ENCODE measurements around the gene FGF2.
"Not testable (repeated sequence)": the region's sequence is repeated elsewhere in the genome, so short reads cannot be mapped to it uniquely, and the experiment has no call there.

FGF2 gene

DNA sequence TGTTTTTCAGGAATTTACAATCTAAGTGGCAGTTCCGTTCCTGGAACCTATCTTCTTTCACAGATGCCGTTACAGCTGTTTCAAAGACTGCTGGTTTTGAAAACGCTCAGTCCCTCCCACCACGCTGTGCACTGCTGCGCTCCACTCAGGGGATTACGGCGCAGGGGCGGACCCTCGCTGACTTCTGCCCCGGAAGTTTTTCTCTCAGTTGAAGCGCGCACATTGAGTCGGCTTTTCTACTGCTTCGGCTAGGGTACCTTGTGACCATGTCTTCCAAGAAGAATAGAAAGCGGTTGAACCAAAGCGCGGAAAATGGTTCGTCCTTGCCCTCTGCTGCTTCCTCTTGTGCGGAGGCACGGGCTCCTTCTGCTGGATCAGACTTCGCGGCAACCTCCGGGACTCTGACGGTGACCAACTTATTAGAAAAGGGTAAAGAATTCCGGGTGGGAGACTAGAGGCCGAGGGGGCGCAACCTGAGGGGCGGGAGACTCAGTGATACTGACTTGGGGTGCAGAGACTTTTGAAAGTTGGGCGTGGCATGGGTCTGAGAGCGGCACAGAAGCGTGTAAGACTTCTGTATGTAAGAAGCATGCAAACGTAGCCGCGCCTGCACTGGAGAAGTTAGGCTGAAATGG is 96.4 kb downstream of the FGF2 start:
- DNase-seq (ENCODE audit: low read depth) = peak; percentile 87

DNA sequence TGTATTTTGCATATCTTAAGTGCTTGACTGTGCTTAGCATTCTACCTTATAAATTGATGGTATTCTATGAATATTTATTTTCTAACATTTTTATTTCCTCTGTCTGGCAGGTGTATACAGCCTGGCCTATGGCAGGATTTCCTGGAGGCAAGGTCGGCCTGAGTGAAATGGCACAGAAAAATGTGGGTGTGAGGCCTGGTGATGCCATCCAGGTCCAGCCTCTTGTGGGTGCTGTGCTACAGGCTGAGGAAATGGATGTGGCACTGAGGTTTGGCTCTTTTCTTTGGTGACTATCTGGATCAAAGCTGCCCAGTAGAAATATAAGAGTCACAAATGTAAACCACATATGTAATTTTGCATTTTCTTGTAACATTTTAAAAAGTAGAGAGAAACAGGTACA is 102.3 kb downstream of the FGF2 start:
- no peak for DNase-seq (ENCODE audit: low read depth)

DNA sequence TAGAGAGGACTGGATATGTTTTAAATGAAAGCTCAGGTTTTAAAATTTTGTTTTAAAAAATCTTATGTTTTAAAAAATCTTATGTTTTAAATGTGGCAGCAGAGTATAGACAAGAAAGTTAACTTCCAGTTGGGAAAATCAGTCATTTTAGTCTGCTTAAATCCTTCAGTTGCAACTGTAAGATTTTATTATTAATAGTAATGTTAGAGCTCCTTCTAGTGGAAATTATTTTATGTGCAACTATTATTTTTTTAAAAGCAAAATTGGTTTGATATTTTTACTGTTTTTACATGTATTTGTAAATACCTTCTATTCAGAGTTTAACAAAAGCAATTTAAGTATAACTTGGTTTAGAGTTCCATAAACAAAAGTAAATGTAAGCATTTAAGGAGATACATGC is 104.2 kb downstream of the FGF2 start:
- peak; percentile 34 for DNase-seq (ENCODE audit: low read depth)

DNA sequence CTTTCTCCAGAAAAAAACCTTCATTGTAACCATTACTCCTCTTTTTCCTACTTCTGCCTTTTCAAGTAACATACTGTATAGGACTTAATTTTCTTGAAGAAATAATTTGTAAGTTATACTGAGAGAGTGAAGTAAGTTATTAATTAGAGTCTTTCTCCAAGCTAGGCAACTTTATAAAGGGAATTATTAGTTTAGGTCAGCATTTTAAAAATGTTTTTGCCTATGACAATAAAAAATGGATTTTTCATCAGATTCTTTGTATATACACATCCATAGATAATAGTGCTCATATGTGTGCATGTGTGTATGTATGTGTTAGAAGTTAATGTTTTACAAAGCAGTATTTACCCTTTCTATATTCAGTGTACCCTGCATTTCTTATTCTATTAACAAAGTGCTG is 106.1 kb downstream of the FGF2 start:
- DNase-seq (ENCODE audit: low read depth) = no peak

DNA sequence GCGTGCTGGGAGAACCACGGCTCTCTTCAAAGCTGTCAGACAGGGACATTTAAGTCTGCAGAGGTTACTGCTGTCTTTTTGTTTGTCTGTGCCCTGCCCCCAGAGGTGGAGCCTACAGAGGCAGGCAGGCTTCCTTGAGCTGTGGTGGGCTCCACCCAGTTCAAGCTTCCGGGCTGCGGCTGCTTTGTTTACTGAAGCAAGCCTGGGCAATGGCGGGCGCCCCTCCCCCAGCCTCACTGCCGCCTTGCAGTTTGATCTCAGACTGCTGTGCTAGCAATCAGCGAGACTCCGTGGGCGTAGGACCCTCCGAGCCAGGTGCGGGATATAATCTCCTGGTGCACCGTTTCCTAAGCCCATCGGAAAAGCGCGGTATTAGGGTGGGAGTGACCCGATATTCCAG is 118.5 kb downstream of the FGF2 start:
- DNase-seq (ENCODE audit: low read depth) = not testable (repeated sequence)

DNA sequence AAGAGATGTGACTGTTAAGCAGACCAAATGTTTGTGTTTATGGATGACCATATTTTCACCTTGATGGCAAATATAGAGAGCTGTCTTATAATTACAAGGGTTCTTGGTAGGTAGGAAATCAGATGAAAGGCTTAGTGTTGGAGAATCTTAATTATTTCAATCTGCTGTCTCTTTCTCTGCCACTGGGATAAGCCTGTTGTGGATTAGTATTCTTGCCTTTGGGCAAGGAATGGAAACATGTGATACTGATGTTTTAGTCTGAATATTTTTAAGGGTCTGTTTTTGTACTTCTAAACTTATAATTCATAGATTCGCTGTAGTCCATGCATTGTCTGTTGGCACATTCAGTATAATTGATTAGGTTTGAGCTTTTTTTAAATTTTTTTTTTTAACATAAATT is 119.5 kb downstream of the FGF2 start:
- no peak for DNase-seq (ENCODE audit: low read depth)

Data from EH (cell line).